PC-3 (cell line): ENCODE measurements around the gene HRH2. TPM values are rescaled to one million over a fixed set of nuclear protein-coding genes. Genes with fewer than 3 reads are reported as not detected.
"Not testable (repeated sequence)": the region's sequence is repeated elsewhere in the genome, so short reads cannot be mapped to it uniquely, and the experiment has no call there.

Experiments
- ATAC-seq: fragments of 200-7000 bp; cut with Tn5 transposase; 2 replicates; pipeline ENCODE4 v1.9.1; 2020; ENCODE audit warnings: mild to moderate bottlenecking, moderate library complexity
- BruUV-seq: library from RNA; stranded (reverse); fragments of 400-500 nt; replicated peaks from 2 replicates; lab custom pipeline; 2021; lab: Mats Ljungman, UMichigan
- CTCF ChIA-PET: fragments of 300-600 bp; sonication (Branson Sonifier 250); formaldehyde crosslinking; loops from one replicate; lab custom pipeline; 2022; ENCODE audit warnings: antibody characterized with exemption; lab: Charles Lee
- POLR2A ChIA-PET: fragments of 300-600 bp; sonication (Branson Sonifier 250); formaldehyde crosslinking; loops from one replicate; lab custom pipeline; 2022; ENCODE audit warnings: antibody characterized with exemption; ENCODE audit not compliant: unreplicated experiment; lab: Charles Lee
- DNase-seq: peaks from one replicate; pipeline ENCODE4 v3.0.0-alpha.2; 2015
- H2AFZ ChIP-seq: fragments of 300-600 bp; sonication (generic); 2 replicates; pipeline ENCODE4 v1.6.0; 2016; ENCODE audit warnings: antibody characterized with exemption, low read length
- H3F3A ChIP-seq: fragments of 300-600 bp; sonication (generic); one replicate; pipeline ENCODE4 v1.6.0; 2017; ENCODE audit warnings: antibody characterized with exemption, low read length, control low read depth, mild to moderate bottlenecking; ENCODE audit not compliant: unreplicated experiment
- H3K27ac ChIP-seq: fragments of 300-600 bp; sonication (generic); 2 replicates; pipeline ENCODE4 v1.5.1; 2016; ENCODE audit warnings: mild to moderate bottlenecking, low read length
- H3K27me3 ChIP-seq: fragments of 300-600 bp; sonication (generic); 2 replicates; pipeline ENCODE4 v1.6.1; 2016; ENCODE audit warnings: low read length, mixed read lengths
- H3K36me3 ChIP-seq: fragments of 300-600 bp; sonication (generic); 2 replicates; pipeline ENCODE4 v1.6.1; 2016; ENCODE audit warnings: low read depth, mixed run types, low read length, mixed read lengths
- H3K4me1 ChIP-seq: fragments of 300-600 bp; sonication (generic); 2 replicates; pipeline ENCODE4 v1.5.1; 2016; ENCODE audit warnings: low read length; ENCODE audit not compliant: insufficient read depth
- H3K4me2 ChIP-seq: fragments of 300-600 bp; sonication (generic); 2 replicates; pipeline ENCODE4 v1.6.0; 2016; ENCODE audit warnings: low read length
- H3K4me3 ChIP-seq: fragments of 300-600 bp; sonication (generic); 2 replicates; pipeline ENCODE4 v1.5.1; 2016; ENCODE audit warnings: mild to moderate bottlenecking, low read length, mixed read lengths
- H3K79me2 ChIP-seq: fragments of 300-600 bp; sonication (generic); 2 replicates; pipeline ENCODE4 v1.6.1; 2017; ENCODE audit warnings: low read length, mixed read lengths
- H3K9ac ChIP-seq: fragments of 300-600 bp; sonication (generic); 2 replicates; pipeline ENCODE4 v1.6.0; 2016; ENCODE audit warnings: mild to moderate bottlenecking, low read length
- H3K9me2 ChIP-seq: fragments of 300-600 bp; sonication (generic); replicated peaks from 2 replicates; pipeline ENCODE4 v1.6.1; 2016; ENCODE audit warnings: mixed run types, low read length, mixed read lengths
- H3K9me3 ChIP-seq: fragments of 300-600 bp; sonication (generic); 2 replicates; pipeline ENCODE4 v1.6.1; 2016; ENCODE audit warnings: low read length, mixed read lengths
- H4K20me1 ChIP-seq: fragments of 300-600 bp; sonication (generic); 2 replicates; pipeline ENCODE4 v1.6.1; 2016; ENCODE audit warnings: low read length, mixed read lengths
- CTCF ChIP-seq: fragments of 300-600 bp; sonication (generic); conservative IDR thresholded peaks from 2 replicates; pipeline ENCODE4 v1.5.1; 2017; ENCODE audit warnings: antibody characterized with exemption, low read depth, mild to moderate bottlenecking, low read length
- EZH2 ChIP-seq: fragments of 300-600 bp; sonication (generic); IDR thresholded peaks from one replicate; pipeline ENCODE4 v1.6.1; 2017; ENCODE audit warnings: antibody characterized with exemption, mild to moderate bottlenecking, low read length; ENCODE audit not compliant: unreplicated experiment
- EZH2phosphoT487 ChIP-seq: fragments of 300-600 bp; sonication (generic); IDR thresholded peaks from 2 replicates; pipeline ENCODE4 v1.6.1; 2018; ENCODE audit warnings: mild to moderate bottlenecking, antibody characterized with exemption, low read length, borderline replicate concordance
- intact Hi-C: fragments of 100-400 bp; cut with micrococcal nuclease; formaldehyde crosslinking; loops from 2 replicates; pipeline ENCODE4 v1.9.0; 2023
- total RNA-seq: library from RNA; depleted of rRNA; stranded (reverse); fragments of >200 nt; gene quantifications from 2 replicates; pipeline ENCODE4 v1.2.3, GENCODE V29; 2014; rRNA removed

Gene HRH2
- total RNA-seq, 1 experiment from 2014 or later, result not detected

GRCh38 chr5:175753536-175754402 is 95.9 kb downstream of the HRH2 start:
- H3K4me3 ChIP-seq, result no peak overlapping the region
- H3K27me3 ChIP-seq, result no peaks in the 10 kb centered on the region; the same call in 1 of the 2 replicates
- ChIA-PET POLR2A (interaction anchor here (0.7 kb wide), 1 partner anchor 13 kb away, joined by 7 read pairs; no protein-coding TSS in a partner anchor), CTCF (no interaction called here)
- TF ChIP-seq EZH2, result no peak
- TF ChIP-seq EZH2phosphoT487, result no peak
- no peak for TF ChIP-seq CTCF
- no peaks in the 10 kb centered on the region for H3F3A ChIP-seq
- no peaks in the 10 kb centered on the region for H3K9me2 ChIP-seq
- no peaks in the 10 kb centered on the region for H3K79me2 ChIP-seq
- H3K9me3 ChIP-seq, result no peaks in the 10 kb centered on the region
- no peak overlapping the region for H3K27ac ChIP-seq
- no peaks in the 10 kb centered on the region for H4K20me1 ChIP-seq
- intact Hi-C loops, result no loop called here
- no TSS peak for BruUV-seq
- no peaks in the 10 kb centered on the region for H3K36me3 ChIP-seq
- no peak overlapping the region for H2AFZ ChIP-seq
- no peak overlapping the region for H3K9ac ChIP-seq
- H3K4me1 ChIP-seq, result no peaks in the 10 kb centered on the region; the same call in 1 of the 2 replicates
- no peak for ATAC-seq
- no peak overlapping the region for H3K4me2 ChIP-seq
- DNase-seq, result no peak

GRCh38 chr5:175759991-175760390 is 102.1 kb downstream of the HRH2 start:
- DNase-seq, POLR2A ChIA-PET, BruUV-seq, H3K4me2 ChIP-seq, H3K79me2 ChIP-seq, intact Hi-C loops, H3F3A ChIP-seq, H3K27ac ChIP-seq, ATAC-seq, H3K9ac ChIP-seq, H2AFZ ChIP-seq, H3K9me3 ChIP-seq, H3K9me2 ChIP-seq, H3K27me3 ChIP-seq, H3K4me1 ChIP-seq, H4K20me1 ChIP-seq, CTCF ChIA-PET, H3K4me3 ChIP-seq, H3K36me3 ChIP-seq: not testable (repeated sequence)

Other genes starting within 250 kb of the HRH2 start
- gene DRD1, start 213.9 kb upstream of the HRH2 start, total RNA-seq, result not detected in 2 replicates
- 46.5 and 54.4 TPM in 2 replicates for gene SFXN1, start 179.5 kb upstream of the HRH2 start, total RNA-seq
- 0.26 and 0.58 TPM in 2 replicates for gene CPLX2, start 213.5 kb downstream of the HRH2 start, total RNA-seq